HFFc6 (cell line): ENCODE results near the gene STK32B. TPM values are rescaled to one million over a fixed set of nuclear protein-coding genes. Genes with fewer than 3 reads are reported as not detected.
"Not testable (repeated sequence)": the region's sequence is repeated elsewhere in the genome, so short reads cannot be mapped to it uniquely, and the experiment has no call there.

Experiments used
- DNase-seq: peaks from one replicate; pipeline ENCODE4 v3.0.0-alpha.2; 2018
- H3K27ac Mint-ChIP-seq: 2 replicates; pipeline ENCODE4 v1.8.0; 2020; ENCODE audit warnings: mild to moderate bottlenecking, mixed read lengths
- H3K27me3 Mint-ChIP-seq: 2 replicates; pipeline ENCODE4 v1.8.0; 2021; ENCODE audit warnings: mild to moderate bottlenecking, moderate library complexity, mixed read lengths; ENCODE audit not compliant: insufficient read depth
- H3K36me3 Mint-ChIP-seq: 2 replicates; pipeline ENCODE4 v1.8.0; 2021; ENCODE audit warnings: low read depth, mixed read lengths
- H3K4me1 Mint-ChIP-seq: 2 replicates; pipeline ENCODE4 v1.8.0; 2020; ENCODE audit warnings: low read depth, mixed read lengths
- H3K4me3 Mint-ChIP-seq: 2 replicates; pipeline ENCODE4 v1.8.0; 2020; ENCODE audit warnings: mild to moderate bottlenecking, moderate library complexity, mixed read lengths
- H3K9me3 Mint-ChIP-seq: 2 replicates; pipeline ENCODE4 v1.8.0; 2020; ENCODE audit warnings: mild to moderate bottlenecking, mixed read lengths
- CTCF ChIP-seq: fragments of 200-600 bp; sonication (generic); IDR thresholded peaks from 2 replicates; pipeline ENCODE4 v1.5.0; 2021; ENCODE audit warnings: antibody characterized with exemption, mild to moderate bottlenecking
- total RNA-seq, 6 experiments: library from RNA; stranded (reverse); fragmentation: NEBNext Ultra II Directional; extraction: Animal tissue kit (Norgen Biotek cat#: 25700); gene quantifications; 2 replicates in 1 of 6; 3 replicates in 5 of 6; pipeline ENCODE4 v1.2.3, GENCODE V29; 2021

Gene STK32B
- total RNA-seq, 6 experiments from 2014 or later: 0.14 to 0.33 (median 0.18) TPM; not detected in 1

DNA sequence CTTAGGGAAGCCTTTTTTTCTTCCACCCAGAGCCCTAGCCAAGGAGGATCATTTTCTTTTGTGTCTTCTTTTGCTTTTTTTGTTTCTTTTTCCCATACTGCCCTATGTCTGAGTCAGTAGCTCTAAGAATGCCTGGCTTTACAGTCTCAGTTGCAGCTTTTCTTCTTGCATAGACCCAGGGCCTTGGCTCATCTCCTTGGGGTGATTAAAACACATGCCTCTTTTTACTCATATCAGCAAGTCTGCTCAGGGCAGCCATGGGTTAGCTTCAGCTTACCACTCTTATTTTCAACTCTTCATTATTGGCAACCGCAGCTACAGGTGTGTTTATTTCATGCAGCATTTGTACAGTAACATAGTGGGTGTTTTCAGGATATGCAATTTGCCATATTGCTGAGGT is 196.5 kb downstream of the STK32B start:
- Mint-ChIP-seq H3K27me3 (no peaks in the 10 kb centered on the region; the same call in 1 of the 2 replicates), H3K4me1 (no peaks in the 10 kb centered on the region), H3K27ac (no peak overlapping the region), H3K9me3 (peaks cover 57% of the 10 kb centered on the region), H3K36me3 (no peaks in the 10 kb centered on the region), H3K4me3 (no peak overlapping the region)
- TF ChIP-seq CTCF: no peak
- DNase-seq: no peak

GRCh38 chr4:5249727-5250126 is 198.4 kb downstream of the STK32B start:
- H3K4me1 Mint-ChIP-seq: no peaks in the 10 kb centered on the region
- H3K27me3 Mint-ChIP-seq: no peaks in the 10 kb centered on the region; the same call in 1 of the 2 replicates
- DNase-seq: no peak
- H3K4me3 Mint-ChIP-seq: no peak overlapping the region
- TF ChIP-seq CTCF: no peak
- no peak overlapping the region for H3K27ac Mint-ChIP-seq
- H3K9me3 Mint-ChIP-seq: peaks cover 54% of the 10 kb centered on the region
- no peaks in the 10 kb centered on the region for H3K36me3 Mint-ChIP-seq

DNA sequence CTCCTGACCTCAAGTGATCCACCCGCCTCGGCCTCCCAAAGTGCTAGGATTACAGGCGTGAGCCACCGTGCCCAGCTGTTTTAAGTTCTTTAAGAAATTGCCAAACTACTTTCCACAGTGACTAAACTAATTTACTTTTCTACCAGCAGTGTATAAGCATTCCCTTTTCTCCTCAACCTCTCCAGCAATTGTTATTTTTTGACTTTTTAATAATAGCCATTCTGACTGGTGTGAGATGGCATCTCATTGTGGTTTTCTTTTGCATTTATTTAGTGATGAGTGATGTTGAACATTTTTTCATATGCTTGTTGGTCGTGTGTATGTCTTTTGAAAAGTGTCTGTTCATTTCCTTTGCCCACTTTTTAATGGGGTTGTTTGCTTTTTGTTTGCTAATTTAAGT is 199.3 kb downstream of the STK32B start:
- not testable (repeated sequence) for H3K27me3 Mint-ChIP-seq, H3K36me3 Mint-ChIP-seq, H3K4me3 Mint-ChIP-seq, H3K27ac Mint-ChIP-seq, H3K4me1 Mint-ChIP-seq, DNase-seq
- peaks cover 48% of the 10 kb centered on the region for H3K9me3 Mint-ChIP-seq

DNA sequence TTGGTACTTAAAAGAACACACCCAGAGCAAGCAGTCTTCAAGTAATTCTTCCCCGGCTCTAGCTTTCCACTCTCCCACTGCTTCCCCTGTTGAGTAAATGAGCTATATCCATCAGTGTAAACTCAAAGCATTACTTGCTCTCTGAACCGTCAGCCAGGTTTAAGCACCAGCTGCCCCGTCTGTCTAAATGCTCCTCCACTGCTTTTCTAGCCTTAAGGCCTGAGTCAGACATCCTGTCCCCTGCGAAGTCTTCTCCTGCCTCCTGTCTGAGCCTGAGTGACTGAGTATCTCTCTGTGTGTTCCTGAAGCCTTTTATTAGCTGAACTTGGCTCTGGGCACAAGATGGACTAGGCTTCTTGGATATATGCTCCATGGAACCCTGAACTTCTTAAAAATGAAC is 205.1 kb downstream of the STK32B start:
- no peak for TF ChIP-seq CTCF
- H3K4me3 Mint-ChIP-seq: no peak overlapping the region
- no peaks in the 10 kb centered on the region for H3K27me3 Mint-ChIP-seq
- no peak overlapping the region for H3K27ac Mint-ChIP-seq
- no peaks in the 10 kb centered on the region for H3K4me1 Mint-ChIP-seq
- H3K36me3 Mint-ChIP-seq: no peaks in the 10 kb centered on the region
- H3K9me3 Mint-ChIP-seq: peaks cover 34% of the 10 kb centered on the region
- no peak for DNase-seq

DNA sequence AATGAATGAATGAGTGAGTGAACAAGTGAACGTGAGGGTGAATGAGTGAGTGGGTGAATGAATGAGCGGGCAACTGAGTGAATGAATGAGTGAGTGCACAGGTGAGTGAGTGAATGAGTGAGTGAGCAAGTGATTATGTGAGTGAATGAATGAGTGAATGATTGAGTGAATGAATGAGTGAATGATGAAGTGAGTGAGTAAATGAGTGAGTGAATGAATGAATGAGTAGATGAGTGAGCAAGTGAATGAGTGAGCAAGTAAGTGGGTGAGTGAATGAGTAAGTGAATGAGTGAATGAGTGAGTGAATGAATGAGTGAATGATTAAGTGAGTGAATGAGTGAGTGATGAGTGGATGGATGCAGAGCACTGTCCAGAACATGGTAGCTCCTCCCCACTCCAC is 205.8 kb downstream of the STK32B start:
- no peak for TF ChIP-seq CTCF
- Mint-ChIP-seq H3K4me3 (no peak overlapping the region), H3K27me3 (no peaks in the 10 kb centered on the region), H3K4me1 (no peaks in the 10 kb centered on the region), H3K27ac (no peak overlapping the region), H3K36me3 (no peaks in the 10 kb centered on the region), H3K9me3 (peaks cover 28% of the 10 kb centered on the region)
- DNase-seq: no peak

DNA sequence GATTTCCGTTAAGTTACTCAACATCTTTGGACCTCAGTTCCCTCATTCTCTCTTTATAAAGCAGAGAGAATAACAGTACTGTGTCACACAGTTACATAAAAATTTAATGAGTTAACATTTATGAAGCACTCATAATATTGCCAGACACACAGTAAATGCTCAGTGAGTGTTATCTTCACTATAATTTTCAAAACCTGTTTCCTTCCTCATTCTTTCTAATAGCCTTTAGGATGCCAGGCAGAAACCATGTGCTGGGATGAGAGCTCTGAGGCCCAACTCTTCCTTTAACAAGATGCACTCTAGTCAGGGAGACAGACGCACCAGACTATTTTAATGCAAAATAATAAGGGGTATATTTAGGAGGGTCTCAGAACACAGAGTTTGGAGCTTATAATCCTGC is 208.2 kb downstream of the STK32B start:
- Mint-ChIP-seq H3K27ac (no peak overlapping the region), H3K27me3 (no peaks in the 10 kb centered on the region), H3K36me3 (no peaks in the 10 kb centered on the region), H3K4me3 (no peak overlapping the region), H3K4me1 (no peaks in the 10 kb centered on the region), H3K9me3 (peaks cover 22% of the 10 kb centered on the region)
- no peak for DNase-seq
- TF ChIP-seq CTCF: no peak
